GM12801 (cell line): ENCODE data around the gene HOXA1.

Experiments
- CTCF ChIP-seq: IDR thresholded peaks from one replicate; pipeline ENCODE4 v1.5.1; 2011; ENCODE audit warnings: control low read depth; ENCODE audit not compliant: insufficient read length; ENCODE audit errors: extremely low read depth

The HOXA1 gene

GRCh38 chr7:27079234-27079975, 16.4 kb downstream of the HOXA1 start:
- no peak for TF ChIP-seq CTCF

GRCh38 chr7:27078616-27079233, 17.1 kb downstream of the HOXA1 start:
- TF ChIP-seq CTCF, result no peak

GRCh38 chr7:27073076-27073475, 22.7 kb downstream of the HOXA1 start:
- no peak for TF ChIP-seq CTCF

GRCh38 chr7:27071622-27072390, 24.0 kb downstream of the HOXA1 start:
- TF ChIP-seq CTCF, result no peak

- no peak for TF ChIP-seq CTCF
Observed at GRCh38 chr7:27068259-27068658, 27.5 kb downstream of the HOXA1 start.

- TF ChIP-seq CTCF, result no peak
Observed at GRCh38 chr7:27066148-27066547, 29.7 kb downstream of the HOXA1 start.

- TF ChIP-seq CTCF, result no peak
Observed at GRCh38 chr7:27065709-27066108, 30.1 kb downstream of the HOXA1 start.
